GM23338 (cell line): ENCODE measurements around the gene KLC4. TPM values are rescaled to one million over a fixed set of nuclear protein-coding genes. Genes with fewer than 3 reads are reported as not detected.

Experiments
- ATAC-seq: fragments of 200-7000 bp; cut with Tn5 transposase; 3 replicates; pipeline ENCODE4 v1.9.1; 2020
- DNase-seq: peaks from one replicate; pipeline ENCODE4 v3.0.0-alpha.2; 2015; ENCODE audit warnings: low spot score
- H2AFZ ChIP-seq: fragments of 200-600 bp; sonication (generic); 2 replicates; pipeline ENCODE4 v1.8.0; 2016; ENCODE audit warnings: antibody characterized with exemption, mild to moderate bottlenecking, moderate library complexity
- H3F3A ChIP-seq: fragments of 200-600 bp; sonication (generic); replicated peaks from 2 replicates; pipeline ENCODE4 v1.8.0; 2017; ENCODE audit warnings: antibody characterized with exemption, mixed run types, low read depth
- H3K27ac ChIP-seq: fragments of 200-600 bp; sonication (generic); 2 replicates; pipeline ENCODE4 v1.6.1; 2016; ENCODE audit warnings: low read depth
- H3K27me3 ChIP-seq: fragments of 200-600 bp; sonication (generic); 2 replicates; pipeline ENCODE4 v1.8.0; 2016; ENCODE audit warnings: mild to moderate bottlenecking, mixed run types, moderate library complexity; ENCODE audit not compliant: insufficient read depth
- H3K36me3 ChIP-seq: fragments of 200-600 bp; sonication (generic); 2 replicates; pipeline ENCODE4 v1.8.0; 2016; ENCODE audit warnings: mild to moderate bottlenecking; ENCODE audit not compliant: insufficient read depth
- H3K4me1 ChIP-seq: fragments of 200-600 bp; sonication (generic); 2 replicates; pipeline ENCODE4 v1.8.0; 2016; ENCODE audit warnings: mild to moderate bottlenecking, moderate library complexity; ENCODE audit not compliant: insufficient read depth
- H3K4me2 ChIP-seq: fragments of 200-600 bp; sonication (generic); 2 replicates; pipeline ENCODE4 v1.7.1; 2017; ENCODE audit warnings: mixed run types
- H3K4me3 ChIP-seq: fragments of 200-600 bp; sonication (generic); 2 replicates; pipeline ENCODE4 v1.6.1; 2016; ENCODE audit warnings: mixed run types
- H3K79me2 ChIP-seq: fragments of 200-600 bp; sonication (generic); replicated peaks from 2 replicates; pipeline ENCODE4 v1.8.0; 2017; ENCODE audit warnings: mild to moderate bottlenecking; ENCODE audit not compliant: insufficient read depth
- H3K9me2 ChIP-seq: fragments of 200-600 bp; sonication (generic); 2 replicates; pipeline ENCODE4 v1.8.0; 2017; ENCODE audit not compliant: insufficient read depth
- H4K20me1 ChIP-seq: fragments of 200-600 bp; sonication (generic); replicated peaks from 2 replicates; pipeline ENCODE4 v1.8.0; 2017; ENCODE audit warnings: mild to moderate bottlenecking; ENCODE audit not compliant: insufficient read depth
- H3K27ac Mint-ChIP-seq: 2 replicates; pipeline ENCODE4 v1.8.0; 2020; ENCODE audit warnings: inconsistent platforms, mild to moderate bottlenecking, moderate library complexity, mixed read lengths
- H3K27me3 Mint-ChIP-seq: 3 replicates; pipeline ENCODE4 v1.8.0; 2022; ENCODE audit warnings: low read depth, mild to moderate bottlenecking, moderate library complexity, mixed read lengths, inconsistent platforms; ENCODE audit not compliant: insufficient read depth, poor library complexity
- H3K36me3 Mint-ChIP-seq: 3 replicates; pipeline ENCODE4 v1.8.0; 2021; ENCODE audit warnings: low read depth, mild to moderate bottlenecking, inconsistent platforms, moderate library complexity, mixed read lengths
- H3K4me1 Mint-ChIP-seq: 3 replicates; pipeline ENCODE4 v1.8.0; 2020; ENCODE audit warnings: mild to moderate bottlenecking, inconsistent platforms, mixed read lengths
- H3K4me3 Mint-ChIP-seq: 3 replicates; pipeline ENCODE4 v1.8.0; 2021; ENCODE audit warnings: moderate library complexity, mild to moderate bottlenecking, inconsistent platforms, mixed read lengths
- H3K9me3 Mint-ChIP-seq: 3 replicates; pipeline ENCODE4 v1.8.0; 2020; ENCODE audit warnings: moderate library complexity, mild to moderate bottlenecking, inconsistent platforms, mixed read lengths
- CREB1 ChIP-seq: fragments of 250-450 bp; sonication (Bioruptor Pico); IDR thresholded peaks from 2 replicates; pipeline ENCODE4 v1.5.0; 2020; ENCODE audit warnings: low read depth, mild to moderate bottlenecking, moderate library complexity
- ETS1 ChIP-seq: IDR thresholded peaks from 2 replicates; pipeline ENCODE4 v1.6.1; 2016; ENCODE audit warnings: antibody characterized with exemption
- EZH2 ChIP-seq: fragments of 200-600 bp; sonication (generic); IDR thresholded peaks from one replicate; pipeline ENCODE4 v1.8.0; 2017; ENCODE audit warnings: antibody characterized with exemption, mild to moderate bottlenecking, low read depth; ENCODE audit not compliant: unreplicated experiment
- EZH2phosphoT487 ChIP-seq: fragments of 200-600 bp; sonication (generic); IDR thresholded peaks from one replicate; pipeline ENCODE4 v1.8.1; 2018; ENCODE audit warnings: antibody characterized with exemption; ENCODE audit not compliant: unreplicated experiment
- JUNB ChIP-seq: IDR thresholded peaks from one replicate; pipeline ENCODE4 v1.6.1; 2016; ENCODE audit warnings: antibody characterized with exemption; ENCODE audit not compliant: unreplicated experiment
- NANOG ChIP-seq: IDR thresholded peaks from 2 replicates; pipeline ENCODE4 v1.6.1; 2016; ENCODE audit warnings: antibody characterized with exemption, borderline replicate concordance
- POLR2AphosphoS5 ChIP-seq: IDR thresholded peaks from 2 replicates; pipeline ENCODE4 v1.6.1; 2016; ENCODE audit warnings: antibody characterized with exemption, low read depth
- REST ChIP-seq: IDR thresholded peaks from one replicate; pipeline ENCODE4 v1.6.1; 2018; ENCODE audit warnings: antibody characterized with exemption; ENCODE audit not compliant: unreplicated experiment
- STAT1 ChIP-seq: IDR thresholded peaks from one replicate; pipeline ENCODE4 v1.6.1; 2016; ENCODE audit warnings: antibody characterized with exemption; ENCODE audit not compliant: unreplicated experiment
- ZNF331 ChIP-seq: fragments of 250-450 bp; sonication (Bioruptor Pico); IDR thresholded peaks from 2 replicates; pipeline ENCODE4 v1.5.0; 2020; ENCODE audit warnings: low read depth, mild to moderate bottlenecking, moderate library complexity
- ZNF462 ChIP-seq: fragments of 250-450 bp; sonication (Bioruptor Pico); IDR thresholded peaks from 2 replicates; pipeline ENCODE4 v1.5.0; 2020; ENCODE audit warnings: mild to moderate bottlenecking, moderate library complexity
- polyA plus RNA-seq: library from polyadenylated mRNA; unstranded; fragments of >200 nt; fragmentation: Nextera tagmentation; extraction: Ambion mirVana; gene quantifications from 2 replicates; pipeline ENCODE4 v1.2.1, GENCODE V29; 2016
- total RNA-seq: library from RNA; depleted of rRNA; stranded (reverse); fragments of >200 nt; shearing (Covaris generic); gene quantifications from 2 replicates; pipeline ENCODE4 v1.2.3, GENCODE V29; 2014

KLC4 gene
- total and polyA plus RNA-seq, 2 experiments from 2014 or later = 14.9 to 17.4 TPM

- Histone ChIP-seq H3K4me1 (no peaks in the 10 kb centered on the region), H3K9me2 (no peaks in the 10 kb centered on the region), H3K4me3 (no peak overlapping the region), H3K36me3 (no peaks in the 10 kb centered on the region), H4K20me1 (peaks cover 4% of the 10 kb centered on the region; the same call in 1 of the 2 replicates), H3K27ac (no peak overlapping the region), H3K27me3 (no peaks in the 10 kb centered on the region), H3K4me2 (no peak overlapping the region), H3K79me2 (no peaks in the 10 kb centered on the region), H3F3A (0 out of 2 replicates have a peak, but pooled peaks cover 5% of the 10 kb centered on the region), H2AFZ (no peak overlapping the region)
- peaks cover 51% of the 10 kb centered on the region for H3K36me3 Mint-ChIP-seq
- no peaks in the 10 kb centered on the region for H3K9me3 Mint-ChIP-seq
- TF ChIP-seq STAT1 (no peak), EZH2phosphoT487 (no peak), POLR2AphosphoS5 (no peak), CREB1 (no peak), REST (no peak), ZNF462 (no peak), NANOG (no peak), JUNB (no peak), EZH2 (no peak), ETS1 (no peak), ZNF331 (no peak)
- no peaks in the 10 kb centered on the region for H3K4me1 Mint-ChIP-seq
- peaks cover 6% of the 10 kb centered on the region for H3K27me3 Mint-ChIP-seq
- ATAC-seq (no peak), DNase-seq (no peak)
- H3K4me3 Mint-ChIP-seq = no peak overlapping the region
- H3K27ac Mint-ChIP-seq = no peak overlapping the region
These were observed 20.7 kb upstream of the KLC4 start for GRCh38 chr6:43038727-43039126.
